ENCODE data around the gene SIX1.

The SIX1 gene

GRCh38 chr14:60658909-60659585, 9.8 kb upstream of the SIX1 start (continued):
- TF ChIP-seq ZBTB11 (tag by site-specific recombination; conservative IDR thresholded peaks at IDR 0.05; ENCODE audit: low read depth) (no peak), ZNF621 (tag by site-specific recombination; IDR thresholded peaks at IDR 0.05) (no peak), HOXD13 (CRISPR knock-in tag; IDR thresholded peaks at IDR 0.05; ENCODE audit: borderline replicate concordance) (no peak), ZBTB26 (tag by site-specific recombination; optimal IDR thresholded peaks at IDR 0.05) (no peak), ZNF639 (tag by site-specific recombination; IDR thresholded peaks at IDR 0.05) (peak; percentile 60; the same call in 1 of the 2 replicates), INSM2 (tag by site-specific recombination; IDR thresholded peaks at IDR 0.05) (peak; percentile 74), PBX3 (CRISPR knock-in tag; IDR thresholded peaks at IDR 0.05) (no peak), ZNF561 (tag by site-specific recombination; IDR thresholded peaks at IDR 0.05; ENCODE audit: borderline replicate concordance) (no peak), ZNF658 (tag by site-specific recombination; IDR thresholded peaks at IDR 0.05) (no peak), PRDM10 (tag by site-specific recombination; IDR thresholded peaks at IDR 0.05) (peak; percentile 48), ZNF514 (tag by site-specific recombination; IDR thresholded peaks at IDR 0.05) (no peak), ZSCAN30 (tag by site-specific recombination; IDR thresholded peaks at IDR 0.05) (0 out of 2 replicates have a peak, but pooled peaks have one; percentile 5), ZNF24 (tag by site-specific recombination; IDR thresholded peaks at IDR 0.05) (peak; percentile 80), ZBTB10 (tag by site-specific recombination; IDR thresholded peaks at IDR 0.05) (no peak), ZNF335 (tag by site-specific recombination; conservative IDR thresholded peaks at IDR 0.05) (peak; percentile 61), ZNF548 (tag by site-specific recombination; IDR thresholded peaks at IDR 0.05) (no peak), ZBTB48 (tag by site-specific recombination; IDR thresholded peaks at IDR 0.05) (no peak), ZNF843 (tag by site-specific recombination; IDR thresholded peaks at IDR 0.05) (peak; percentile 96), ZNF664 (tag by site-specific recombination; IDR thresholded peaks at IDR 0.05) (no peak), HOXA7 (CRISPR knock-in tag; IDR thresholded peaks at IDR 0.05; ENCODE audit: borderline replicate concordance) (no peak), ZBTB21 (tag by site-specific recombination; IDR thresholded peaks at IDR 0.05) (peak; percentile 90), ZNF26 (tag by site-specific recombination; IDR thresholded peaks at IDR 0.05) (no peak)
